Measurements from ENCODE around the gene STRIP2. TPM values are rescaled to one million over a fixed set of nuclear protein-coding genes. Genes with fewer than 3 reads are reported as not detected.

STRIP2 gene
- total RNA-seq, 1 experiment from 2014 or later, result 5.1 TPM

- H3K9me3 ChIP-seq (ENCODE audit: control insufficient read depth, insufficient read depth, low read depth, low read length), result no peaks in the 10 kb centered on the region
- H3K27me3 ChIP-seq (ENCODE audit: control insufficient read depth, insufficient read depth, low read length), result no peaks in the 10 kb centered on the region
- DNase-seq (ENCODE audit: low read depth, low spot score) (no peak), ATAC-seq (no peak)
- H3K36me3 ChIP-seq (ENCODE audit: control insufficient read depth, insufficient read depth, low read length), result no peaks in the 10 kb centered on the region
- no peaks in the 10 kb centered on the region for H3K4me1 ChIP-seq (ENCODE audit: control insufficient read depth, insufficient read depth, low read length)
- no peak overlapping the region for H3K27ac ChIP-seq (ENCODE audit: low read length)
- POLR2A ChIA-PET, result no interaction called here
- TF ChIP-seq REST (IDR thresholded peaks at IDR 0.05; ENCODE audit: insufficient read depth in 1 of 2, low read depth in 2 of 2, low read length in 1 of 2) (no peak), SIN3A (IDR thresholded peaks at IDR 0.05; ENCODE audit: borderline replicate concordance, insufficient read depth, low read depth, low read length) (no peak), POLR2AphosphoS5 (IDR thresholded peaks at IDR 0.05; ENCODE audit: low read depth, low read length) (no peak), CTCF (IDR thresholded peaks at IDR 0.05) (no peak), TCF7L2 (IDR thresholded peaks at IDR 0.05; ENCODE audit: low read depth, low read length) (no peak)
- CTCF ChIA-PET, result no interaction called here
- in situ Hi-C loops (cut with HindIII; ENCODE audit: low pct_unique_long_range_greater_than_20kb, low sequenced_read_pairs) (no loop called here), intact Hi-C loops (cut with micrococcal nuclease; ENCODE audit: unreplicated experiment) (no loop called here)
- BruUV-seq (replicated peaks), result no TSS peak
- no peak overlapping the region for H3K4me3 ChIP-seq (ENCODE audit: low read depth in 2 of 2, low read length in 2 of 2)
Measured at GRCh38 chr7:129515381-129515780, 81.1 kb downstream of the STRIP2 start.

- intact Hi-C loops (cut with micrococcal nuclease; ENCODE audit: unreplicated experiment), result no loop called here
- H3K27me3 ChIP-seq (ENCODE audit: control insufficient read depth, insufficient read depth, low read length), result no peaks in the 10 kb centered on the region
- no TSS peak for BruUV-seq (replicated peaks)
- no peak overlapping the region for H3K4me3 ChIP-seq (ENCODE audit: low read depth in 2 of 2, low read length in 2 of 2)
- in situ Hi-C loops (cut with HindIII; ENCODE audit: low pct_unique_long_range_greater_than_20kb, low sequenced_read_pairs), result no loop called here
- H3K9me3 ChIP-seq (ENCODE audit: control insufficient read depth, insufficient read depth, low read depth, low read length), result no peaks in the 10 kb centered on the region
- DNase-seq (ENCODE audit: low read depth, low spot score) (no peak), ATAC-seq (no peak)
- TF ChIP-seq POLR2AphosphoS5 (IDR thresholded peaks at IDR 0.05; ENCODE audit: low read depth, low read length) (no peak), REST (IDR thresholded peaks at IDR 0.05; ENCODE audit: insufficient read depth in 1 of 2, low read depth in 2 of 2, low read length in 1 of 2) (no peak)
- no peak overlapping the region for H3K27ac ChIP-seq (ENCODE audit: low read length)
- ChIA-PET POLR2A (no interaction called here), CTCF (interaction anchor here (0.9 kb wide), 1 partner anchor 371 kb away, joined by 3 read pairs; no protein-coding TSS in a partner anchor)
- H3K36me3 ChIP-seq (ENCODE audit: control insufficient read depth, insufficient read depth, low read length), result no peaks in the 10 kb centered on the region
- no peaks in the 10 kb centered on the region for H3K4me1 ChIP-seq (ENCODE audit: control insufficient read depth, insufficient read depth, low read length)
Measured at GRCh38 chr7:129517931-129518330, 83.7 kb downstream of the STRIP2 start.

Measured in Panc1 (cell line).